ENCODE measurements around the gene KCNK15.

Gene KCNK15

GRCh38 chr20:44792796-44793195, 47.1 kb downstream of the KCNK15 start:
- no peak for DNase-seq

DNA sequence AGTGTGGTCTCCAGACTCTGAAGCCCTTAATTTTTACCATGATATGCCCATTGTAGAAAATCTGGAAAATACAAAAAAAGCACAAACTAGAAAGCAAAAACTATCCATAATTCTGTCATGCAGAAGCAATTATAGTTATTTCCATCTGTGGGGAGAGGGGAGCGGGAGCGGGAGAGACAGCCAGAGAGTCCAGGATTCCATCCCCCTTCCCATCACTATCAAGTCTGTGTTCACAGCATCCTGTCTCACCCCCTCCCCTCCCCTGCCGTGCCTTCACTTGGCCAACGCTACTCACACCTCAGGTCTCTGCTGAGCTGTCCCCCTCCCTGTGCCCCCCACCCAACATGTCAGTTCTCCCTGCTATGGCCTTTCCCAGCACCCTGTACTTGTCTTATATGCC, 50.2 kb downstream of the KCNK15 start:
- no peak for DNase-seq

GRCh38 chr20:44796311-44796710, 50.6 kb downstream of the KCNK15 start:
- DNase-seq, result no peak

GRCh38 chr20:44796758-44797457, 51.2 kb downstream of the KCNK15 start:
- DNase-seq, result no peak

- DNase-seq, result no peak
Measured at GRCh38 chr20:44799691-44800090, 54.0 kb downstream of the KCNK15 start.

GRCh38 chr20:44800391-44801046, 54.9 kb downstream of the KCNK15 start:
- DNase-seq, result no peak
